DMS 273 treated with DMSO at 0.1 percent for 48 hours (cell line): ENCODE measurements around the gene ATP5F1E.
A peak's percentile ranks its signal among the peaks of the same experiment; 100 is the strongest.
"Not testable (repeated sequence)": the region's sequence is repeated elsewhere in the genome, so short reads cannot be mapped to it uniquely, and the experiment has no call there.

ENCODE experiments used
- DNase-seq: peaks from one replicate; lab custom pipeline; 2025; lab: John Stamatoyannopoulos, UW

The ATP5F1E gene

DNA sequence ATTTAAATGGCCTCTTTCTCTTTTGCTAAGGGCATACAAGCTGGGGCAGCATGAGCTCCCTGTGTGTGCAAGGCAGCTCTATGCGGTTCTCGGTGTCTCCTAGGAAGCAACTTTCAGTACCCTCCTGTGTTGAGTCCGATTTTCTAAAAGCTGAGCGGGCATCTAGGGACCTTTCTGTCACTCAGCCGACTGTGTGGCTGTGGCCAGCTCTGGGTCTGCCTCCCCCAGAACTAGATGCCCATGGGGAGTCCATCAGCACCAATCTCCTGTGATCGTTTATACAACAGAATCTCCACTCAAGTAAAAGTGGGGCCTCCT lies 43.6 kb downstream of the ATP5F1E start:
- no peak for DNase-seq

DNA sequence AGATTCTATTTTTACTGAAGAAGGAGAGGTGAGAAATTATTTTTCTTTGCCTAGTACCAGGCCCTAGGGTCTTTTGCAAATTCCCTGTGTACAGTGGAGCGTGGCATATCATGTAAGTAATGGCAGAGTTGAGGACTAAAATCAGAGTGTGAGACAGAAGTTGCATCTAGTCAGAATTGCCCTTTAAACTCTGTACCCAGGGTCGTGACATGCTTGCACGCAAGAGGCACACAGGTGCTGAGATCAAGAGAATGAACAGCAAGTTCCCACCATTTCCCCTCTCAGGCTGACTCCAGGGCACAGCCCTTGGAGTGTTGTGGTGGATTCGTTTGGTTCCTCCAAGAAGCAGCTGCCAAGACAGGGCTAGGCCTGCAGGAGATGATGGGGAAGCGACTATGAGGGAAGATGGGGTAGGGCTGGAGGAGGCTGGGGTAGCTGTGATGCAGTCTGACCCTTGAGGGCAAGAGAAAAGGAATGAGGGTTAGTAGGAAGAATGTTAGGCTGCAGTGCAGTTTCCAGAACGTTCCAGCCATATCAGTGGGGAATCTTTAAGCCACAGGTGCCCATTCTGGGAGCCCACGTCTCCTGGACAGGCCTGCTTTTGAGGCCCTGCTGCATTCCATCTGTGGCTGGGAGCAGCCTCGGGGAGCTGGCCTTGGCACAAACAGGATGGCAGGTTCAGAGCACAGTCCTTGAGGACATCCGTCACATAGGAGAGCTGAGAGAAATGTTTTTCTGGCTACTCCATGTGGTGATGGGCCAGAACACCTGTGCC lies 44.2 kb downstream of the ATP5F1E start:
- DNase-seq: no peak

DNA sequence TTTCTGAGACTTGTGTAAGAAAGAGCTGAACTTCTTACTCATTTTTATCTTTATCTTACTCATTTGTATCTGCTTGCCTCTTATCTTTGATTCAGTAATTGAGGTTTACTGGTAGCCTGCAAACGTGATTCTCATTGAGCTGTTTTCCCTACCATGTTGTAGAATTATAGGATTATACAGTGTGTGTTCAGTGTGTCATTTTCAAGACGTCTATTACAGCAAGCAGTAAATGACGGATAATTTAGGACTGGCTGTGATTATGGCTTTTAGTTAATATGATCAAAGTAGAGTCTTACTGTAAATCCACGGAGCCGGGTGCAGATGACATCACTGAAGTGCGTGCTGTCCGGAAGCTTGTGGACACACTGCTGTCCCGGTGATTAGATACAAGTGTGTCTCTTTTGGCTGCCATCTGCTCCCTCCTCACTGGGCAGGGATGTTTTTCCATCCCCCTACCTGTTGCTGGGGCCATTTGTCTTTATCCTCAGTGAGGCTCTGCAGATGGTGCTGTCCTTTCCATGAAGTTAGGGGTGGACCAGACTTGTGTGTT lies 45.1 kb downstream of the ATP5F1E start:
- no peak for DNase-seq

DNA sequence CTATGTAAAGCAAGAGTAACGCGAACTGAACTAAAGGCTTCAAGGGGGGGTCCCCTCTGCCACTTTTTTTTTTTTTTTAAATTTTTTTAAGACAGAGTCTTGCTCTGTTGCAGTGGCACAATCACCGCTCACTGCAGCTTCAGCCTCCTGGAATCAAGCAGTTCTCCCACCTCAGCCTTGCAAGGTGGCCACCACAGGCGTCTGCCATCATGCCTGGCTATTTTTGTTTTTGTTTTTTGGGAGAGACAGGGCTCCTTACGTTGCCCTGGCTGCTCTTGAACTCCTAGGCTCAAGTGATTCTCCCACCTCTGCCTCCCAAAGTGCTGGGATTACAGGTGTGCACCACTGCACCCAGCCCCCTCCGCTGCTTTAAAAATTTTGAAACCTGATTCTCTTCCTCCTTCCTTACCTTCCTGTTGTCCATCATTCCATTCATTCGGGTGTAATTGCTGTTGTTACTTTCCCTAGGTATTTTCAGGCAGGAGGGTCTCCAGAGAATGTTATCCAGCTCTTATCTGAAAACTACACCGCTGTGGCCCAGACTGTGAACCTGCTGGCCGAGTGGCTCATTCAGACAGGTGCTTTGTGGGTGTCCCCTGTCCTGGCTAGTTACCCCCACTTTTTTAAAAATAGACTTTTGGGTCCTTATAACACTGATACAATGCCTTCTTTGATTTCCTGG lies 45.7 kb downstream of the ATP5F1E start:
- no peak for DNase-seq

DNA sequence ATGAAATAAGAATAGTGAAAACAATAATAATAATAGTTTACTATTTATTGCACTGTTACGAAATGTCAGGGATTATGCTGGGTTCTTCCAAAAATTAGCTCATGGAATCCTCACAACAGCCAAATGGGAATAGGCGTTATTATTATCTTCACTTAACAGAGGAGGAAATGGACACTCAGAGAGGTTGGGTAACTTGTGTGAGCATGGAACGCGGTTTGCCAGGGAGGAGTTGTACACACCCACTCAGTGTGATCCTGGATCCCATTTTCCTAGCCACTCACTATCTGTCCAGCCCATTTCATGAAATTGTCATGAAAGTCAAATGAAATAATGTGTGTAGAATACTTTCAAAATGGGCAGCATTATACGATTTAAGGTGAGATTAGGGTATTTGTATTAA lies 46.5 kb downstream of the ATP5F1E start:
- no peak for DNase-seq

DNA sequence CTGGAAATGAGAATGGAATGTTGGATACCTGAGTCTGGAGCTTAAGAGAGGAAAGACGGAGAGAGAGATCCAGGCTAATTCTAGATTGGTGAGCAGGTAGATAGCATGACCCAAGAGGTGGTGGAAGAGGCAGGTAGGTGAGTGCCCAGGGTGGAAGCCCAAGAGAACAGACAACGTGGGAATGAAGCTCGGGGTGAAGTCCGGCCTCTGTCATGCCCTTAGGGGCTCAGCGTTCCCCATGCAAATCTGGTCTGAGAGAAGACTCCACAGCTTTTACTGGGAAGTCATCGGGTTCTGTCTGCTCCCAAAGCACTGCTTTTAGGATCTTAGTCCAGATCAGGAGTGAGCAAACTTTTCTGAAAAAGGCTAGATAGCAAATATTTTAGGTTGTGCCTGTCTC lies 47.4 kb downstream of the ATP5F1E start:
- no peak for DNase-seq

DNA sequence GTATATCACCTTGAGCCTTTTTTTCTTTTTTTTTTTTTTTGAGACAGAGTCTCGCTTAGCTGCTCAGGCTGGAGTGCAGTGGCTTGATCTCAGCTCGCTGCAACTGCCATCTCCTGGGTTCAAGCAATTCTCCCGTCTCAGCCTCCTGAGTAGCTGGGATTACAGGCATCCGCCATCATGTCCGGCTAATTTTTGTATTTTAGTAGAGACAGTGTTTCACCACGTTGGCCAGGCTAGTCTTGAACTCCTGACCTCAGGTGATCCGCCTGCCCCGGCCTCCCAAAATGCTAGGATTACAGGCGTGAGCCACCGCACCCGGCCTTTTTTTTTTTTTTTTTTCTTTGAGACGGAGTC lies 49.0 kb downstream of the ATP5F1E start:
- not testable (repeated sequence) for DNase-seq

DNA sequence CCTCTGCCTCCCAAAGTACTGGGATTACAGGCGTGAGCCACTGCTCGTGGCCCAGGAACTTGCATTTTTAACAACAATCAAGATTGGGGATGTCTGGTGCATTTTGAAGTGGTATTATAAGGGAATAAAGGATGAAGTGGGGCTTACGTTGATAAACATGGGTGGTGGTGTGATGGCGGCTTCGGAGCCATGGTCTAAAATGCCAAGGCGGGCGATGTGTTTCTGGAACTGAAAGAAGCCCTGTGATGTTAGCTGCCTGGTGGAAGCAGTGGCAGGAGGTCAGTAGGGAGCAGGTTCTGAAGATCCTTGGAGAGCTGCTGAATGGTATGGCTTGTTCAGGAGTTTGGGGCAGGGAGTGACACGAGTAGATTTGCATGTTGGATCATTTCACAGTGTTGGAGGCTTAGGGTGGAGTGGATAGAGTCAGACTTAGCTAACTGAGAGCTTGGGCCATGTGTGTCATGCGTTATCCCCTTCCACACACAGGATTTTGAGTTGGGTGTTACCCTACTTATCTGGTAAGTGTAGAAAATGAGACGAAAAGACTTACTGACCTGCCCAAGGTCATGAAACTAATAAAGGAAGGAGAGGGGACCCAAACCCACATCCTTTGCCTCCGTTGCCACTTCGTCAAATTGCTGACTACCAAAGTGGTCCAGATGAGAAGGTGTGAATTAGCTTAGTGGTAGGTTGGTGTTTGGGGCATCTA lies 49.6 kb downstream of the ATP5F1E start:
- no peak for DNase-seq

DNA sequence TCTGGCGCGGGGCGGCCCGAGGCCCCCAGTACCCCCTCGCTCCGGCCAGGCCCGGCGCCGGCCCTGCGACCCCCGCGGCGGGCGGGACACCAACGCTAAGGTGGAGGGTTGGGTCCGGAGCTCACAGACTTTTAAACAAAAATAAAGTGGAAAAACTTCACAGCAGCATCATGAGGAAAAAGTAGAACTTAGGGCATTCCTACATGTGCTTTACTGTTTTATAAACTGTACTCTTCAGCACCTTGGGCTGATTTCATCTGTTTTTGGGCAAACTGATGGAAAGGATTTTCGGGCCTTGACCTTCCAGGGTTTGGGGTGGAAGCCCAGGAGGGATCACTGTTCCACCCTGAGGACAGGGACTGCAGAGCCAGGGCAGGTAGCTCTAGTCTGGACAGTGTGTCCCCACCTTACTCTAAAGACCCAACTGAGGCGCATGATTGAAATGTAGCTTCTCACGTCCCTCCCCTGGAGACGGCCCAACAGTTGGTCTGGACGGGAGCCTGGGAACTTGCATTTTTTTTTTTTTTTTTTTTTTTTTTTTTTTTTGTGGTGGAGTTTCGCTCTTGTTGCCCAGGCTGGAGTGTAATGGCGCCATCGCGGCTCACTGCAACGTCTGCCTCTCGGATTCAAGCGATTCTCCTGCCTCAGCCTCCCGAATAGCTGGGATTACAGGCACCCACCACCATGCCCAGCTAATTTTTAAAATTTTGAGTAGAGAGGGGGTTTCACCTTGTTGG lies 50.3 kb downstream of the ATP5F1E start:
- DNase-seq: no peak

DNA sequence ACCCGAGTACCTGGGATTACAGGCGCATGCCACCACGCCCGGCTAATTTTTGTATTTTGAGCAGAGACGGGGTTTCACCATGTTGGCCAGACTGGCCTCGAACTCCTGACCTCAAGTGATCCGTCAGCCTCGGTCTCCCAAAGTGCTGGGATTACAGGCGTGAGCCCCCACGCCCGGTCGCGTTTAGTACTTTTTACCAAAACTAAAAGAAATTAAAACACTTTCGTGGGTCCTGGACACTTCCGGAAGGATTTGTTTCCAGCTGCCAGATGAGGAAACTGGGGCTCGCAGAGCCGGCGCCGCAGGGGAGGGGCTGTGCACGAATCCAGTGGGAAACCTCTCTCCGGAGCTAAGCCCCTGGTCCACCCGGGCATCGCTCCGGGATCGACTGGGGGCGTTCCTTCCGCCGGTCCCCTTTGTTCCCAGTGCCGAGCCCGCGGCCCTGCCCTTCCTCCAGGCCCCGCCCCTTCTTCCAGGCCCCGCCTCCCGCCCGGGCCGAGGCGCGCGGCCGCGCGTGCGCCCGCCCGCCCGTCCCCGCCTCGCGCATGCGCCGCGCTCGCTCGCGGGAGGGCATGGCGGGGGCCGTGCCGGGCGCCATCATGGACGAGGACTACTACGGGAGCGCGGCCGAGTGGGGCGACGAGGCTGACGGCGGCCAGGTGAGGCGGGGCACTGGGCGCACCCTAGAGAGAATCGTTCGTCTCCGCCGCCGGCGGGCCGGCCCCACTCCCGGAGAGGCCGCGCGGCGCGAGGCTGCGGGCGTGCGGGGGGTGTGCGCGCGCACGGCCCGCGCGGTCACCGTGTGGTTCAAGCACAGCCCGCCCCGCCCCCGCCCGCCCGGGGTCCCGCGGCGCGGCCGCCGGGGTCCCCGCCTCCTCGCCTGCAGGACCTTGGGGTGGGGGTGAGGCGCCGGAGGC lies 51.2 kb downstream of the ATP5F1E start, which contains the start of gene NELFCD:
TSS of gene NELFCD (plus strand) at position 546 of the 917 bp plus-strand sequence. CDS start at position 600, 54 bp downstream.
- peak; percentile 62 for DNase-seq

DNA sequence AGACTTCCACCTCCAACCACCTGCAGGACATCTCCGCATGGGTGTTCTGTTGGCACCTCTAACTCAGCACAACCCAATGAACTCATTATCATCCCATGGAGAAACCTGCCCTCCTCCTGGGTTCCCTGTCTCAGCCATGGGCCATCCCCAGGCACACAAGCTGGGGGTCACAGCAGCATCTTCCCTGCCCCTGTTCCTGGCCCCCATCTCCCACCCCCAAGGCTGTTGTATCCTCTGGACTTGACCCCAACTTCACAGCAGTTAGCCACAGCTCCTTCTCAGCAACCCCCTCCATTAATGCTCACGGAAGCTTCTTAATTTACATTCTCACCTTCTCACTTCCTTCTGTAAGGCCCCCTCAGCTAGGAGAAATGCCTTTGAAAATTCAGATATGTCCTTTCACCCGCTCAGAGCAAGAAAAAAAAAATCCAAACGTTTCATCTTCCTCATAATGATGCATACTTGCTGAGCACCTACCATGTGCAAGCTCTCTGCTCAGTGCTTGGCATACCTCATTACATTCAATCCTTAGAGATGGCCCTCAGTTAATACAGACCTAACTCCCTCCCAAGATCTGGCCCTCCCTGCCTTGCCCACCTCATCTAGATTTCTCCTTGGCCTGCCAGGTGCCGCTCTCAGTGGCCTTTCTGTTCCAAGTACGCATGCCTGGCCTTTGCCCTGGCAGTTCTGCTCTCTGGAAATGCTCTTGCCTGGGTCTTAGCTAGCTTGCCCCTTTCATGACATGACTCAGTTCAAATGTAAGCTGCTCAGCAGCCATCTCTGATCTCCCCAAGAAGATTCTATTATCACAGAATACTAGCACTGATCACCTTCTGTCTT lies 53.6 kb downstream of the ATP5F1E start:
- DNase-seq: no peak

DNA sequence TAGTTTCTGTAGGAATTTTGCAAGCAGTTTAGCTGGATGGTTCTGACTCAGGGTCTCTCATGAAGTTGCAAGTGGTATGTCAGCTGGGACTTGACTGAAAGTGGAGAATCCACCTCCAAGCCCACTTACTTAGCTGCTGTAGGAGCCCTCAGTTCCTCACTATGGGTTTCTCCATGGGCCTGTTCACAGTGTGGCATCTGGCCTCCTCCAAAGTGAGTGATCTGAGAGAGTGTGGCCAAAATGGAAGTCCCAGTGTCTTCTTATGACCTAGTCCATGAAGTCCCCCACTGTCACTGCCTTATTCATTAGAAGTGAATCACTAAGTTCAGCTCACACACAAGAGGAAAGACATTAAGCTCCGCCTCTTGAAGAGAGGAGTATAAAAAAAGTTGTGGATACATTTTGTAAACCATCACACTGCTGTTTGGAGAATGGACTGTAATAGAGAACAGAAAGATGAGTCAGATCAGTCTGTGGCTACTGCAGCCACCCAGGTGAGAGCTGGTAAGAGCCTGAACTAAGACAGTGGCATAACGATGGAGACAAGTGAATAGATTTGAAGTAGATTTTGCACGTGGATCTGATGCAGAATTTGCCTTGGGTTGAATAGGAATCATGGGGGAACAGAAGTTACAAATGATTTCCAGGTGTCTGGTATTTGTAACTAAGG lies 55.9 kb downstream of the ATP5F1E start:
- DNase-seq: no peak
